SK-N-DZ (cell line): ENCODE results near the gene CAD.
"Not testable (repeated sequence)": the region's sequence is repeated elsewhere in the genome, so short reads cannot be mapped to it uniquely, and the experiment has no call there.

ENCODE experiments used
- DNase-seq: peaks from one replicate; pipeline ENCODE4 v3.0.0-alpha.2; 2015; ENCODE audit warnings: low spot score

Gene CAD

GRCh38 chr2:27255660-27256059 is 38.5 kb downstream of the CAD start:
- no peak for DNase-seq

GRCh38 chr2:27256855-27257454 is 39.8 kb downstream of the CAD start:
- DNase-seq: no peak

GRCh38 chr2:27258051-27258450 is 40.9 kb downstream of the CAD start:
- DNase-seq: no peak

- no peak for DNase-seq
Observed at GRCh38 chr2:27261241-27261925, 44.2 kb downstream of the CAD start.

- no peak for DNase-seq
Observed at GRCh38 chr2:27261926-27262298, 44.7 kb downstream of the CAD start.

GRCh38 chr2:27262379-27263286 is 45.5 kb downstream of the CAD start, which contains the start of gene SLC30A3:
SLC30A3 (minus strand) TSS chr2:27263047; CDS start chr2:27262906, 141 bp downstream.
- peak; percentile 49 for DNase-seq

GRCh38 chr2:27263287-27264252 is 46.4 kb downstream of the CAD start:
- DNase-seq: peak; percentile 23

GRCh38 chr2:27264253-27264752 is 47.1 kb downstream of the CAD start:
- DNase-seq: no peak

GRCh38 chr2:27264753-27265535 is 47.8 kb downstream of the CAD start:
- DNase-seq: peak; percentile 73

- no peak for DNase-seq
Observed at GRCh38 chr2:27265536-27265870, 48.3 kb downstream of the CAD start.

GRCh38 chr2:27268296-27268695 is 51.1 kb downstream of the CAD start:
- DNase-seq: not testable (repeated sequence)

- no peak for DNase-seq
Observed at GRCh38 chr2:27270131-27270530, 53.0 kb downstream of the CAD start.

GRCh38 chr2:27270670-27271069 is 53.5 kb downstream of the CAD start:
- DNase-seq: no peak

GRCh38 chr2:27271631-27272340 is 54.6 kb downstream of the CAD start:
- DNase-seq: no peak

GRCh38 chr2:27272537-27273522 is 55.7 kb downstream of the CAD start:
- not testable (repeated sequence) for DNase-seq

GRCh38 chr2:27275211-27276150 is 58.3 kb downstream of the CAD start, which contains the start of gene DNAJC5G:
DNAJC5G (plus strand) TSS chr2:27275433; CDS start chr2:27276729, 1,296 bp downstream.
- no peak for DNase-seq

- DNase-seq: no peak
Observed at GRCh38 chr2:27278010-27278409, 60.8 kb downstream of the CAD start.
